ENCODE measurements around the gene GORASP1.

The GORASP1 gene

DNA sequence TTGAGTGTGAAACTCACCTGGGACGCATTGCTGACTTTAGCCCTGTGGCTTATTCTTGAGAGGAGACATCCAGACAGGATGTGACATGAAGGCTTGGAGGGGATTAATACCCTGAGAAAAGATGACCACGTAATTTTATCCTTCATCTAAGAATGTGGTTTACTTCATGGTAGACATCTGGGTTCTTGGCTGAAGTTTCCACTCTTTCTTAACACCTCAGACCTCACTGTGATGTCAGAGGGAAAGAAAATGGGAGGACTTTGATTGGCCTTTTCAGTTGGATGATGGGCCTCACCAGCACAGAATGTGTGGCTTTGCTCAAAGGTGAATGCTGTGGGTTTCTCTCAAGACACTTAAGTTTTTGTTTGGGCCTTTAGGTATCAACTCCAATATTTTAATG lies 16.5 kb downstream of the GORASP1 start:
- H3K4me3 ChIP-seq (ENCODE audit: low read length), result no peak overlapping the region
- H3K27me3 ChIP-seq (ENCODE audit: control insufficient read depth, insufficient read depth, low read length), result no peaks in the 10 kb centered on the region
- H3K36me3 ChIP-seq (ENCODE audit: control insufficient read depth, insufficient read depth, low read length), result peaks cover 7% of the 10 kb centered on the region
- no peaks in the 10 kb centered on the region for H3K9me3 ChIP-seq (ENCODE audit: control insufficient read depth, low read length)
- H3K9ac ChIP-seq (ENCODE audit: low read length), result no peak overlapping the region
- H3K4me1 ChIP-seq (ENCODE audit: control insufficient read depth, insufficient read depth, low read length), result no peaks in the 10 kb centered on the region

DNA sequence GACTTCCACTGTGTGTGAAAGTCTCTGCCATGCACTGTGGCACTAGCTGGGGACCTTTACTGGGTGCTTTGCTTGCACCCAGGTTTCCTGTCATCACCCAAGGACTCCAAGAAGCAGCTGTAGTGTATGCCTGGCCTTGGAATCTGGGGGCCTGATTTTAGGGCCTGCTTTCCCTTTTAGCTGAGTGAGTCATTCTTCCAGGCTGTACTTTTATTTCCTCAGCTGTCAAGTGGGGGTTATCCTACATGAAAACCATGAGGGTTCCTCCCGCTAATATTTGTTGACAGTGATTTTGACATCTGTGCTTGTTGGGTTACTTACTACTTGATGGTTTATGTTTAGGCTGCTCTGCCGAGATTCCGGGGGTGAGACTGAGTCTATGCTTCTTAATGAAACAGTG lies 18.5 kb downstream of the GORASP1 start:
- H3K36me3 ChIP-seq (ENCODE audit: control insufficient read depth, insufficient read depth, low read length), result no peaks in the 10 kb centered on the region
- H3K9ac ChIP-seq (ENCODE audit: low read length), result no peak overlapping the region
- no peaks in the 10 kb centered on the region for H3K27me3 ChIP-seq (ENCODE audit: control insufficient read depth, insufficient read depth, low read length)
- no peaks in the 10 kb centered on the region for H3K4me1 ChIP-seq (ENCODE audit: control insufficient read depth, insufficient read depth, low read length)
- H3K9me3 ChIP-seq (ENCODE audit: control insufficient read depth, low read length), result no peaks in the 10 kb centered on the region
- H3K4me3 ChIP-seq (ENCODE audit: low read length), result no peak overlapping the region

DNA sequence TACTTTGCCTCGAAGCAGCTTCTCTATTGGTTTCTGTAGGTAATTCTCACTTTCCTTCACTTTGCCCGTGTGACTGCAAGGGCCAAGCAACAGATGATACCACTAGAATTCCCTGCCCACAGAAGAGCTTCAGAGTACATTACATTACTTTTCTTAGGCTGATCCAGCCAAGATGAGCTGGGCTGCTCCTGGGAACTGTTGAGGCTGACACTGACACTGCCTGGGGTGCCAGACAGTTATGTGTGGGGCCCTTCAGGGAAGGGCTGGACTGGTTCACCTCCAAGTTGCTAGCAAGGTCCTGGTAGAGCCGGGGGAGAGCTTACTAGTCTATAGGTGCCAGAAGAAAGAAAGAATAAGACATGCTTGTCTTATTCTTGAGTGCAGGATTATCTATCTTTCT lies 19.0 kb downstream of the GORASP1 start:
- no peaks in the 10 kb centered on the region for H3K36me3 ChIP-seq (ENCODE audit: control insufficient read depth, insufficient read depth, low read length)
- no peaks in the 10 kb centered on the region for H3K27me3 ChIP-seq (ENCODE audit: control insufficient read depth, insufficient read depth, low read length)
- no peak overlapping the region for H3K9ac ChIP-seq (ENCODE audit: low read length)
- H3K4me3 ChIP-seq (ENCODE audit: low read length), result no peak overlapping the region
- H3K9me3 ChIP-seq (ENCODE audit: control insufficient read depth, low read length), result no peaks in the 10 kb centered on the region
- H3K4me1 ChIP-seq (ENCODE audit: control insufficient read depth, insufficient read depth, low read length), result no peaks in the 10 kb centered on the region

DNA sequence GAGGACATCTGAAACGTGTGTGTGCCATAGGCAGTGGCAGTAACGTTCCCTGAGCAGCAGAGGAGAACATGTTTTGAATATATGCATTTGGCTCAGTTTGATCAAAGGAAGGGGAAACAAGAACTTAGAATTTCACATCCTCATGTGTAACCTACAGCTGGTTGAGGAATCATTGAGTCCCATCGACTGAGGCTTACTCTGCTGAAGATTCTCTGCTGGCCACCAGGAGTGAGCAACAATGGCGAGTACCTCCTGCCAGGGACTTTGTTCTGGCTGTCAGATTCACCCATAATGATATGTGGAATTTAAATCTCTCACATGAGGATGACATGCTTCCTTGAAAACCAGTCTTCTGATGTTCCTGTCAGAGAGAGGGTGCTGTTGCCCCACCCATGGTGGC lies 21.3 kb downstream of the GORASP1 start:
- H3K9ac ChIP-seq (ENCODE audit: low read length), result no peak overlapping the region
- no peaks in the 10 kb centered on the region for H3K4me1 ChIP-seq (ENCODE audit: control insufficient read depth, insufficient read depth, low read length)
- no peak overlapping the region for H3K4me3 ChIP-seq (ENCODE audit: low read length)
- no peaks in the 10 kb centered on the region for H3K36me3 ChIP-seq (ENCODE audit: control insufficient read depth, insufficient read depth, low read length)
- no peaks in the 10 kb centered on the region for H3K9me3 ChIP-seq (ENCODE audit: control insufficient read depth, low read length)
- H3K27me3 ChIP-seq (ENCODE audit: control insufficient read depth, insufficient read depth, low read length), result no peaks in the 10 kb centered on the region

DNA sequence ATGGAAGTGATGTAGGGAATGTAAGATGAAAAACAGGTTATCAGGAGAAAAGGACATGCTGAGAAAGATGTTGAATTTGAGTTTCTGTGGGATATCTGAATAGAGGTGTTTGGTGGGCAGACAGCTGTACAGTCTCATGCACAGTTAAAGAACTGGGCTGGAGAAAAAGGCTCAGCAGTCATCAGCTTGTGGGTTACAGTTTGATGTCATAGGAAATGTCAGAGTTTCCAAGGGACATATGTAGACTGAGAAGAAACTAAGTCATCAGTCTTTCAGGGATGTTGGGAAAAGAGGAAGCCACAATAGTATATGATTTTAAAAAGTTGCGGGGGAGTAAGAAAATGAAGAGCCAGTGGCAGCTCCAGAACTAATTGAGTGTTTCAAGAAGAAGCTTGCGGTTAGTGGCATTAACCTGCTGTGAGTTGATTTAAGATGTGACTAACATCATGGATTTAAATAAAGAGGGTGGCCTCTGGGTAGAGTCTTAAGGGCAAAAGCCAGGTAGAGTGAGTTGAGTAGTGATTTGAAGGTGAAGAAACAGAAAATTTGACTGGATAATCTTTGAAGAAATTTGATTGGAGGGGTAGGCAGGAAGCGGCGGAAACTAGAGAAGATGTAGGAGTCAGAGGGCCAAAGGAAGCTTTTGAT lies 24.6 kb downstream of the GORASP1 start:
- Histone ChIP-seq H3K4me1 (ENCODE audit: control insufficient read depth, insufficient read depth, low read length) (no peaks in the 10 kb centered on the region), H3K36me3 (ENCODE audit: control insufficient read depth, insufficient read depth, low read length) (no peaks in the 10 kb centered on the region), H3K27me3 (ENCODE audit: control insufficient read depth, insufficient read depth, low read length) (no peaks in the 10 kb centered on the region), H3K9ac (ENCODE audit: low read length) (no peak overlapping the region), H3K9me3 (ENCODE audit: control insufficient read depth, low read length) (no peaks in the 10 kb centered on the region), H3K4me3 (ENCODE audit: low read length) (no peak overlapping the region)

DNA sequence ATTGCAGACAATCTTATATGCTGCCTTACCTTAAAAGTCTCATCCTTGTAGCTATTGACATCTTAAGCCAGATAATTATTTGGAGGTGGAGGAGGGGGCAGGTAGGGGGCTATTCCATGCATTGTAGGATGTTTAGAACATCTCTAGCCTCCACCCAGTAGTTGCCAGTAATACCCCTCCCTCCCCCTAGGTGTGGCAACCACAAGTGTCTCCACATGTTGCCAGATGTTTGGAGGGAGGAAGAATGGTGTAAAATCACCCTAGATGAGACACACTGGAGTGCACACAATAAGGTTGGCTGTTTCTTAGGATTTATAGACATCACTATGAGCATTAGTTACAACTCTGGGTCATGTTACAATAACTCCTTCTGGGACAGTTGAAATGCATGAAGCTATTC lies 27.4 kb downstream of the GORASP1 start:
- no peak overlapping the region for H3K9ac ChIP-seq (ENCODE audit: low read length)
- H3K4me1 ChIP-seq (ENCODE audit: control insufficient read depth, insufficient read depth, low read length), result no peaks in the 10 kb centered on the region
- peaks cover 10% of the 10 kb centered on the region for H3K36me3 ChIP-seq (ENCODE audit: control insufficient read depth, insufficient read depth, low read length)
- no peak overlapping the region for H3K4me3 ChIP-seq (ENCODE audit: low read length)
- no peaks in the 10 kb centered on the region for H3K27me3 ChIP-seq (ENCODE audit: control insufficient read depth, insufficient read depth, low read length)
- H3K9me3 ChIP-seq (ENCODE audit: control insufficient read depth, low read length), result no peaks in the 10 kb centered on the region

DNA sequence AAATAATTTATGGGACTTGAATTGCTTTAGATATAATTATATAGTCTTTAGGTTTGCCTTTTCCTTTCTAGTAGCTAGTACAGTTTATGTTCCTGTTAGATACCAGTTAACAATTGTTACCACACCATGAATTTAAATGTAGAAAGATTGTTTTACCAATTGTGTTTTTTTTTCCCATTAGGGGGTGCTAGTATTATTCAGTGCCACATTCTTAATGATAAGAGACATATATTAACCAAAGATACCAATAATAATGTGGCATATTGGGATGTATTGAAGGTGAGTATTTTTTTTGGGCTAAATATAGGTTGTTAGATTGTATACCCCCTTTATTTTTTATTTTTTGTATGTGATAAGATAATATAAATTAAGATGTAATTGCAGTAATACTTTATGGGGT lies 27.9 kb downstream of the GORASP1 start:
- H3K9me3 ChIP-seq (ENCODE audit: control insufficient read depth, low read length), result no peaks in the 10 kb centered on the region
- H3K27me3 ChIP-seq (ENCODE audit: control insufficient read depth, insufficient read depth, low read length), result no peaks in the 10 kb centered on the region
- H3K36me3 ChIP-seq (ENCODE audit: control insufficient read depth, insufficient read depth, low read length), result peaks cover 11% of the 10 kb centered on the region
- H3K9ac ChIP-seq (ENCODE audit: low read length), result no peak overlapping the region
- no peak overlapping the region for H3K4me3 ChIP-seq (ENCODE audit: low read length)
- no peaks in the 10 kb centered on the region for H3K4me1 ChIP-seq (ENCODE audit: control insufficient read depth, insufficient read depth, low read length)

DNA sequence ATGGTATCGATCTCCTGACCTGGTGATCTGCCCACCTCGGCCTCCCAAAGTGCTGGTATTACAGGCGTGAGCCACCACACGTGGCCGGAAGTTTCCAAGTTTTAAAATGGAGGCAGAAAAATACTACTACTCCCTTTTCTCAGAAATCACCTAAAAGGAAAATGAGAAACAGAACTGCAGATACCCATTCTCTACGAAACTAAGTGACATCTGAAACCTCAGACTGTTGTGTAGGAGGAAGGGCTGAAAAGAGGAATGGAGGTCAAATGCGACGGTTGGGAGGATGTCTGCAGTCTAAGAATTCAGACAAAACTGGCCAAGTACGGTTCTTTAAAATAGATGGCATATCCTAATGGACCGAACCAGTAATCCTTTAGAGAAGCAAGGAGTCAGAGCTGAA lies 31.5 kb downstream of the GORASP1 start:
- no peak overlapping the region for H3K9ac ChIP-seq (ENCODE audit: low read length)
- H3K36me3 ChIP-seq (ENCODE audit: control insufficient read depth, insufficient read depth, low read length), result peaks cover 11% of the 10 kb centered on the region
- no peak overlapping the region for H3K4me3 ChIP-seq (ENCODE audit: low read length)
- H3K9me3 ChIP-seq (ENCODE audit: control insufficient read depth, low read length), result no peaks in the 10 kb centered on the region
- no peaks in the 10 kb centered on the region for H3K4me1 ChIP-seq (ENCODE audit: control insufficient read depth, insufficient read depth, low read length)
- no peaks in the 10 kb centered on the region for H3K27me3 ChIP-seq (ENCODE audit: control insufficient read depth, insufficient read depth, low read length)

DNA sequence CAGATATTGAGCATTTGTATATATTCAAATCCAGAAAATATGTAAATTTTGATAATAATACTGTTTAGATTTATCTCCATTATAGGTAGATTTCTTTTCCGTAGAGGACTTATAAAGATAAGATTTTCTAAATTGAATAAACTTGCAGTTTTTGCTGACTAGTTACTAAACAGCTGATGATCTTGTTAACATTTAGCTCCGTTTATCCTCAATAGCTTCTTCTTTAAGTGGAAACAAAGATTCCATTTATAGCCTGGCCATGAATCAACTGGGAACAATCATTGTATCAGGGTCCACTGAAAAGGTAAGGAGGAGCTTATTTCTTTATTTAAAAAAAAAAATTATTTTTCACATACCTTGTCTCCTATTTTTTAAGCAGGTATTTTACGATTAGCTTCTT lies 38.9 kb downstream of the GORASP1 start:
- no peaks in the 10 kb centered on the region for H3K36me3 ChIP-seq (ENCODE audit: control insufficient read depth, insufficient read depth, low read length)
- H3K4me3 ChIP-seq (ENCODE audit: low read length), result no peak overlapping the region
- H3K9me3 ChIP-seq (ENCODE audit: control insufficient read depth, low read length), result no peaks in the 10 kb centered on the region
- no peaks in the 10 kb centered on the region for H3K27me3 ChIP-seq (ENCODE audit: control insufficient read depth, insufficient read depth, low read length)
- no peak overlapping the region for H3K9ac ChIP-seq (ENCODE audit: low read length)
- H3K4me1 ChIP-seq (ENCODE audit: control insufficient read depth, insufficient read depth, low read length), result no peaks in the 10 kb centered on the region

DNA sequence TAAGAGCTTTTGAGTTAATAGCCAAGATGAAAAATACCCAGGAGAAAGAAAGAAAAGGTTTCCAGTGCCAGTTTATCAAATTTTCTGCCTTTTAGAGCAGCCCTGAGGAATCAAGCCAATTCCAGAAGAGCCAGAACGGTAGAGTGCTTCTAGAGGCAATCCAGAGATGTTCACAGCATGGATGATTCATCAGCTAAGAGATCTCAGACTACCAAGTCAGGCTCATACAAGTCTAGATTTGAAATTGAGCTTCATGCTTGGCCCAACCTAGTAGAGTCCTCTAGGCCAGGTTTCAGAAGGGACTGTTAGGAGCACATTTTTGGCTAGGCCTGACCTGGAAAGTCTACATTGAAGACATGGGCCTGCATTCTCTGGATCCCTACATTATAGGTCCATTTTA lies 40.1 kb downstream of the GORASP1 start:
- Histone ChIP-seq H3K27me3 (ENCODE audit: control insufficient read depth, insufficient read depth, low read length) (no peaks in the 10 kb centered on the region), H3K4me1 (ENCODE audit: control insufficient read depth, insufficient read depth, low read length) (no peaks in the 10 kb centered on the region), H3K4me3 (ENCODE audit: low read length) (no peak overlapping the region), H3K9ac (ENCODE audit: low read length) (no peak overlapping the region), H3K9me3 (ENCODE audit: control insufficient read depth, low read length) (no peaks in the 10 kb centered on the region), H3K36me3 (ENCODE audit: control insufficient read depth, insufficient read depth, low read length) (no peaks in the 10 kb centered on the region)

DNA sequence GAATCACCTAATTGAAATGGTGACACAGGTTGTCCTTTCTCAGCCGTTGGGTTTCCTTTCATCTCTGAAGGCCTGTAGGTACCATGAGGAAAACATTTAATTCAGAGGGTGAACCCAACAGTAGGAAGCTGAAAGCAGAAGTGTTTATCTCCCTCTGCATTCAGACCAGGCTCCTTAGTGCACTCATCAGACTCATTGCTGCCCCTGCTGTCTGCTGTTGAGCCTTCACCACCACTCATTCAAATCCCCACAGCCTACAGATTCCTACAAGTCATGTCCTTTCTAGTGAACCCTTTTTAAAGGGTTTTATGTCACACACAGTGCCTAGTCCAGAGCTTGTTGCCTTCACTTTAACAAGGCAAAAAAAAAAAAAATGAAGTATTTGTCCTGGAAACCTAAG lies 42.2 kb downstream of the GORASP1 start:
- no peaks in the 10 kb centered on the region for H3K4me1 ChIP-seq (ENCODE audit: control insufficient read depth, insufficient read depth, low read length)
- no peaks in the 10 kb centered on the region for H3K27me3 ChIP-seq (ENCODE audit: control insufficient read depth, insufficient read depth, low read length)
- no peaks in the 10 kb centered on the region for H3K9me3 ChIP-seq (ENCODE audit: control insufficient read depth, low read length)
- H3K9ac ChIP-seq (ENCODE audit: low read length), result no peak overlapping the region
- H3K36me3 ChIP-seq (ENCODE audit: control insufficient read depth, insufficient read depth, low read length), result no peaks in the 10 kb centered on the region
- H3K4me3 ChIP-seq (ENCODE audit: low read length), result no peak overlapping the region

DNA sequence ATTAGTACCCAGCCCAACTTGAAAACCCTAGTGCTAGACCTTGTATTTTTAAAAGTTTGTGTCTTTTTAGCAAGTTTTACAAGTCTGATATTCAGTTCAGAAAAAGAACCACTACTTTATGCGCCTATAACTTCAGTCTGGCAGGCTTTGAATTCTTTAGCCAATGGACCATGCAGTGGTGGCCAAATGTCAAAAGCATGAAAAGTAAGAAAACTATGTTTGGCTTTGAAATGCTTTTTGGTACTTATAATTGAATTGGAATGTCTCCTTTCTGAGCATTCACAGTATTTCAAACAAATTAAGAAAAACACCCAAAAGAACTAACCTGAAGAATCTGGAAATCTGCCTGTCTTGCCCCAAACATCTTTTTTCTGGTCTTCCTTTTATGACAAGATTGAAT lies 42.8 kb downstream of the GORASP1 start:
- H3K9me3 ChIP-seq (ENCODE audit: control insufficient read depth, low read length), result no peaks in the 10 kb centered on the region
- H3K9ac ChIP-seq (ENCODE audit: low read length), result no peak overlapping the region
- H3K27me3 ChIP-seq (ENCODE audit: control insufficient read depth, insufficient read depth, low read length), result no peaks in the 10 kb centered on the region
- H3K4me3 ChIP-seq (ENCODE audit: low read length), result no peak overlapping the region
- H3K4me1 ChIP-seq (ENCODE audit: control insufficient read depth, insufficient read depth, low read length), result no peaks in the 10 kb centered on the region
- no peaks in the 10 kb centered on the region for H3K36me3 ChIP-seq (ENCODE audit: control insufficient read depth, insufficient read depth, low read length)

DNA sequence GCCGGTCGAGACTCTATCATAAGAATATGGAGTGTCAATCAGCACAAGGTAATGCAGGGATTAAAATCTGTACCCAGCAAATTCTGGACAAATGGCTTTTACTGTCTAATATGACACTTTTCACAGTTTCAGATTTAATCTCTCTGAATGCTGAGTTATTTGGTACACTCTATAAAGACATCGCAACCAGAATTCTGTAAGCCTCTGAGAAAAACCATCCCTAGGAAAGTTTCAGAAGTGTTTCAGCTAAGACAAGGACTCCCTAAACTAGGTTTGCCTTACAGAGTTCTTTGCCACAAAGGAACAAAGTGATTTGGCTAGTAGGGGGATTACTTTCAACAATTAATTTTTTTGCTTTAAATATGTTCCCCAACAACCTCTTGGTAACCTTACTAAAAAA lies 44.3 kb downstream of the GORASP1 start:
- no peak overlapping the region for H3K4me3 ChIP-seq (ENCODE audit: low read length)
- no peaks in the 10 kb centered on the region for H3K9me3 ChIP-seq (ENCODE audit: control insufficient read depth, low read length)
- no peak overlapping the region for H3K9ac ChIP-seq (ENCODE audit: low read length)
- no peaks in the 10 kb centered on the region for H3K36me3 ChIP-seq (ENCODE audit: control insufficient read depth, insufficient read depth, low read length)
- no peaks in the 10 kb centered on the region for H3K4me1 ChIP-seq (ENCODE audit: control insufficient read depth, insufficient read depth, low read length)
- no peaks in the 10 kb centered on the region for H3K27me3 ChIP-seq (ENCODE audit: control insufficient read depth, insufficient read depth, low read length)

Measured in mucosa of stomach (tissue), 1 donor.